Neural progenitor cell (in vitro differentiated cells): Measurements from ENCODE around the gene CA10. TPM values are rescaled to one million over a fixed set of nuclear protein-coding genes. Genes with fewer than 3 reads are reported as not detected.

Experiments used
- DNase-seq: peaks from one replicate; pipeline ENCODE4 v3.0.0-alpha.2; 2016; ENCODE audit warnings: low spot score
- H2AFZ ChIP-seq: fragments of 200-600 bp; sonication (generic); replicated peaks from 2 replicates; pipeline ENCODE4 v1.6.1; 2016; ENCODE audit warnings: antibody characterized with exemption
- H3F3A ChIP-seq: fragments of 200-600 bp; sonication (generic); 2 replicates; pipeline ENCODE4 v1.6.1; 2016; ENCODE audit warnings: antibody characterized with exemption, low read depth
- H3K27ac ChIP-seq: fragments of 200-600 bp; sonication (generic); 2 replicates; pipeline ENCODE4 v1.5.1; 2016; ENCODE audit warnings: mild to moderate bottlenecking
- H3K27me3 ChIP-seq: fragments of 200-600 bp; sonication (generic); 2 replicates; pipeline ENCODE4 v1.6.1; 2016; ENCODE audit warnings: mild to moderate bottlenecking, moderate library complexity
- H3K36me3 ChIP-seq: fragments of 200-600 bp; sonication (generic); 2 replicates; pipeline ENCODE4 v1.5.1; 2016
- H3K4me1 ChIP-seq: fragments of 200-600 bp; sonication (generic); 2 replicates; pipeline ENCODE4 v1.6.1; 2016; ENCODE audit warnings: mixed run types
- H3K4me2 ChIP-seq: fragments of 200-600 bp; sonication (generic); 2 replicates; pipeline ENCODE4 v1.6.1; 2016
- H3K4me3 ChIP-seq: fragments of 200-600 bp; sonication (generic); 2 replicates; pipeline ENCODE4 v1.5.1; 2016
- H3K79me2 ChIP-seq: fragments of 200-600 bp; sonication (generic); 2 replicates; pipeline ENCODE4 v1.6.1; 2016; ENCODE audit warnings: low read depth
- H3K9ac ChIP-seq: fragments of 200-600 bp; sonication (generic); 2 replicates; pipeline ENCODE4 v1.6.1; 2016
- H3K9me3 ChIP-seq: fragments of 200-600 bp; sonication (generic); 2 replicates; pipeline ENCODE4 v1.5.1; 2016; ENCODE audit warnings: low read depth
- H4K20me1 ChIP-seq: fragments of 200-600 bp; sonication (generic); 2 replicates; pipeline ENCODE4 v1.6.1; 2016; ENCODE audit warnings: low read depth
- H3K27ac Mint-ChIP-seq: 3 replicates; pipeline ENCODE4 v1.8.0; 2021; ENCODE audit warnings: mixed read lengths
- H3K27me3 Mint-ChIP-seq: 2 replicates; pipeline ENCODE4 v1.8.0; 2022; ENCODE audit warnings: low read depth, mild to moderate bottlenecking, inconsistent platforms, moderate library complexity, mixed read lengths; ENCODE audit not compliant: insufficient read depth
- H3K36me3 Mint-ChIP-seq: 3 replicates; pipeline ENCODE4 v1.8.0; 2021; ENCODE audit warnings: mixed read lengths
- H3K4me1 Mint-ChIP-seq: 3 replicates; pipeline ENCODE4 v1.8.0; 2021; ENCODE audit warnings: mixed read lengths
- H3K4me3 Mint-ChIP-seq: 3 replicates; pipeline ENCODE4 v1.8.0; 2021; ENCODE audit warnings: mild to moderate bottlenecking, moderate library complexity, mixed read lengths
- H3K9me3 Mint-ChIP-seq: 3 replicates; pipeline ENCODE4 v1.8.0; 2020; ENCODE audit warnings: mixed read lengths
- EZH2 ChIP-seq: fragments of 200-600 bp; sonication (generic); IDR thresholded peaks from 2 replicates; pipeline ENCODE4 v1.6.1; 2017; ENCODE audit warnings: antibody characterized with exemption, mild to moderate bottlenecking, moderate library complexity
- EZH2phosphoT487 ChIP-seq: fragments of 200-600 bp; sonication (generic); IDR thresholded peaks from 2 replicates; pipeline ENCODE4 v1.6.1; 2017; ENCODE audit warnings: antibody characterized with exemption
- total RNA-seq: library from RNA; depleted of rRNA; stranded (reverse); fragments of >200 nt; gene quantifications from 2 replicates; pipeline ENCODE4 v1.2.3, GENCODE V29; 2015; ENCODE audit warnings: low replicate concordance
- TF ChIP-seq, protein P1 (sequence below): fragments of 200-600 bp; sonication (generic); IDR thresholded peaks from 2 replicates; pipeline ENCODE4 v1.5.1; 2017; ENCODE audit warnings: antibody characterized with exemption, mild to moderate bottlenecking

Gene CA10
- total RNA-seq, 1 donor from 2014 or later: 0.65 TPM

GRCh38 chr17:52148969-52149351 lies 9.6 kb downstream of the CA10 start:
- no peak for TF ChIP-seq EZH2phosphoT487
- no peak for TF ChIP-seq EZH2
- TF ChIP-seq, protein P1, sequence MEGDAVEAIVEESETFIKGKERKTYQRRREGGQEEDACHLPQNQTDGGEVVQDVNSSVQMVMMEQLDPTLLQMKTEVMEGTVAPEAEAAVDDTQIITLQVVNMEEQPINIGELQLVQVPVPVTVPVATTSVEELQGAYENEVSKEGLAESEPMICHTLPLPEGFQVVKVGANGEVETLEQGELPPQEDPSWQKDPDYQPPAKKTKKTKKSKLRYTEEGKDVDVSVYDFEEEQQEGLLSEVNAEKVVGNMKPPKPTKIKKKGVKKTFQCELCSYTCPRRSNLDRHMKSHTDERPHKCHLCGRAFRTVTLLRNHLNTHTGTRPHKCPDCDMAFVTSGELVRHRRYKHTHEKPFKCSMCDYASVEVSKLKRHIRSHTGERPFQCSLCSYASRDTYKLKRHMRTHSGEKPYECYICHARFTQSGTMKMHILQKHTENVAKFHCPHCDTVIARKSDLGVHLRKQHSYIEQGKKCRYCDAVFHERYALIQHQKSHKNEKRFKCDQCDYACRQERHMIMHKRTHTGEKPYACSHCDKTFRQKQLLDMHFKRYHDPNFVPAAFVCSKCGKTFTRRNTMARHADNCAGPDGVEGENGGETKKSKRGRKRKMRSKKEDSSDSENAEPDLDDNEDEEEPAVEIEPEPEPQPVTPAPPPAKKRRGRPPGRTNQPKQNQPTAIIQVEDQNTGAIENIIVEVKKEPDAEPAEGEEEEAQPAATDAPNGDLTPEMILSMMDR: no peak
- Histone ChIP-seq H2AFZ (no peak overlapping the region), H3K9me3 (no peaks in the 10 kb centered on the region), H3K36me3 (no peaks in the 10 kb centered on the region), H3K4me1 (peaks cover 6% of the 10 kb centered on the region), H4K20me1 (no peaks in the 10 kb centered on the region), H3K4me3 (no peak overlapping the region), H3K27me3 (peaks cover 22% of the 10 kb centered on the region), H3K79me2 (no peaks in the 10 kb centered on the region), H3F3A (peaks cover 3% of the 10 kb centered on the region), H3K27ac (no peak overlapping the region), H3K9ac (no peak overlapping the region), H3K4me2 (no peak overlapping the region)
- no peak for DNase-seq
- Mint-ChIP-seq H3K27me3 (no peaks in the 10 kb centered on the region), H3K27ac (no peak overlapping the region), H3K4me1 (peaks cover 5% of the 10 kb centered on the region), H3K9me3 (no peaks in the 10 kb centered on the region), H3K36me3 (no peaks in the 10 kb centered on the region), H3K4me3 (no peak overlapping the region)

GRCh38 chr17:52148288-52148968 lies 10.1 kb downstream of the CA10 start:
- no peak overlapping the region for H3K9ac ChIP-seq
- no peaks in the 10 kb centered on the region for H3K9me3 Mint-ChIP-seq
- no peaks in the 10 kb centered on the region for H3K36me3 ChIP-seq
- H3K4me1 Mint-ChIP-seq: peaks cover 10% of the 10 kb centered on the region
- no peak overlapping the region for H2AFZ ChIP-seq
- TF ChIP-seq EZH2phosphoT487: no peak
- TF ChIP-seq, protein P1: no peak
- no peak for TF ChIP-seq EZH2
- peaks cover 10% of the 10 kb centered on the region for H3K4me1 ChIP-seq
- H3K4me3 Mint-ChIP-seq: no peak overlapping the region
- no peaks in the 10 kb centered on the region for H3K27me3 Mint-ChIP-seq
- no peak for DNase-seq
- H3K36me3 Mint-ChIP-seq: no peaks in the 10 kb centered on the region
- H3K27ac ChIP-seq: no peak overlapping the region
- H3K27me3 ChIP-seq: peaks cover 17% of the 10 kb centered on the region
- peaks cover 7% of the 10 kb centered on the region for H3F3A ChIP-seq
- no peak overlapping the region for H3K4me2 ChIP-seq
- H3K9me3 ChIP-seq: no peaks in the 10 kb centered on the region
- H3K79me2 ChIP-seq: no peaks in the 10 kb centered on the region
- no peaks in the 10 kb centered on the region for H4K20me1 ChIP-seq
- H3K4me3 ChIP-seq: no peak overlapping the region
- H3K27ac Mint-ChIP-seq: no peak overlapping the region

GRCh38 chr17:52147872-52148271 lies 10.6 kb downstream of the CA10 start:
- H3K9me3 ChIP-seq: no peaks in the 10 kb centered on the region
- H3K27ac ChIP-seq: no peak overlapping the region
- H3F3A ChIP-seq: peaks cover 7% of the 10 kb centered on the region
- H2AFZ ChIP-seq: no peak overlapping the region
- Mint-ChIP-seq H3K27ac (no peak overlapping the region), H3K9me3 (no peaks in the 10 kb centered on the region), H3K4me3 (no peak overlapping the region), H3K27me3 (no peaks in the 10 kb centered on the region), H3K4me1 (peaks cover 10% of the 10 kb centered on the region), H3K36me3 (no peaks in the 10 kb centered on the region)
- no peak for TF ChIP-seq EZH2phosphoT487
- TF ChIP-seq, protein P1: no peak
- no peaks in the 10 kb centered on the region for H3K79me2 ChIP-seq
- H3K4me3 ChIP-seq: no peak overlapping the region
- H3K27me3 ChIP-seq: peaks cover 12% of the 10 kb centered on the region
- no peaks in the 10 kb centered on the region for H4K20me1 ChIP-seq
- DNase-seq: no peak
- no peak overlapping the region for H3K9ac ChIP-seq
- H3K36me3 ChIP-seq: no peaks in the 10 kb centered on the region
- H3K4me2 ChIP-seq: no peak overlapping the region
- peaks cover 14% of the 10 kb centered on the region for H3K4me1 ChIP-seq
